Cardiac fibroblast (primary cell): Measurements from ENCODE around the gene ABO.

Source experiments
- DNase-seq, 2 donors: peaks; one replicate each; pipeline versions ENCODE4 v3.0.0 to v3.0.0-alpha.2; 2010; ENCODE audit warnings: low read depth in 2 of 2
- H3K4me3 ChIP-seq, 2 donors: replicated peaks in 1 of 2; 1 replicate in 1 of 2; 2 replicates in 1 of 2; pipeline ENCODE4 v1.5.1; 2011; ENCODE audit warnings: low read depth in 2 of 2, low read length in 2 of 2, mild to moderate bottlenecking in 2 of 2, moderate library complexity in 1 of 2
- CTCF ChIP-seq: IDR thresholded peaks from one replicate; pipeline ENCODE4 v1.5.1; 2011; ENCODE audit warnings: low read depth, mild to moderate bottlenecking, low read length, inconsistent platforms

Gene ABO

GRCh38 chr9:133248726-133249295 lies 26.2 kb downstream of the ABO start:
- TF ChIP-seq CTCF, result no peak
- H3K4me3 ChIP-seq, result no peak overlapping the region
- no peak for DNase-seq

- no peak for DNase-seq
- no peak for TF ChIP-seq CTCF
These were observed 27.4 kb downstream of the ABO start for GRCh38 chr9:133247632-133248031.

GRCh38 chr9:133246991-133247390 lies 28.0 kb downstream of the ABO start:
- TF ChIP-seq CTCF, result no peak
- DNase-seq, result no peak

More at GRCh38 chr9:133247632-133248031, 27.4 kb downstream of the ABO start:
- no peak overlapping the region for H3K4me3 ChIP-seq

GRCh38 chr9:133246562-133246961 lies 28.4 kb downstream of the ABO start:
- H3K4me3 ChIP-seq, result no peak overlapping the region
- no peak for TF ChIP-seq CTCF
- DNase-seq, result no peak

More at GRCh38 chr9:133246991-133247390, 28.0 kb downstream of the ABO start:
- no peak overlapping the region for H3K4me3 ChIP-seq

- no peak for TF ChIP-seq CTCF
- DNase-seq, result no peak
- no peak overlapping the region for H3K4me3 ChIP-seq
These were observed 32.0 kb downstream of the ABO start for GRCh38 chr9:133242991-133243390.

- no peak for TF ChIP-seq CTCF
- no peak overlapping the region for H3K4me3 ChIP-seq
- no peak for DNase-seq
These were observed 32.8 kb downstream of the ABO start for GRCh38 chr9:133242241-133242640.

GRCh38 chr9:133239533-133240090 lies 35.4 kb downstream of the ABO start:
- TF ChIP-seq CTCF, result no peak
- no peak overlapping the region for H3K4me3 ChIP-seq
- DNase-seq, result no peak
